Measurements from ENCODE around the gene CDSN.

- TF ChIP-seq ZNF274 (IDR thresholded peaks at IDR 0.05; ENCODE audit: low read depth, low read length) (no peak), SUZ12 (IDR thresholded peaks at IDR 0.05; ENCODE audit: extremely low read depth, insufficient read depth, insufficient read length) (no peak)
These were observed 43.6 kb downstream of the CDSN start for GRCh38 chr6:31076611-31077010.

Data from NT2/D1 (cell line).